Esophagus squamous epithelium (tissue), 4 donors: ENCODE data around the gene MLLT1.

Source experiments
- CTCF ChIP-seq, 6 experiments: fragments of 450-650 bp in 4 of 6; fragments of 200-600 bp in 2 of 6; sonication (generic) in 2 of 6; IDR thresholded peaks; one replicate each; pipeline ENCODE4 v1.5.1; 2016 to 2019; ENCODE audit warnings: antibody characterized with exemption in 6 of 6, mild to moderate bottlenecking in 4 of 6, moderate library complexity in 4 of 6
- POLR2A ChIP-seq, 4 donors: fragments of 450-650 bp; IDR thresholded peaks; one replicate each; pipeline ENCODE4 v1.6.1; 2017; ENCODE audit warnings: antibody characterized with exemption in 4 of 4, mild to moderate bottlenecking in 4 of 4, moderate library complexity in 3 of 4

GRCh38 chr19:6223461-6224307 is 56.1 kb downstream of the MLLT1 start:
- TF ChIP-seq CTCF (IDR thresholded peaks at IDR 0.05) = peak in 2 of 6 experiments; percentile 25 to 27
- no peak for TF ChIP-seq POLR2A (IDR thresholded peaks at IDR 0.05)
